AG09319 (cell line): ENCODE results near the gene FAAP20.

Experiments
- DNase-seq: peaks from one replicate; pipeline ENCODE4 v3.0.0-alpha.2; 2010; ENCODE audit warnings: low read depth; ENCODE audit errors: extremely low read depth
- TF ChIP-seq, protein P1 (sequence below): IDR thresholded peaks from 2 replicates; pipeline ENCODE4 v1.5.1; 2011; ENCODE audit warnings: low read depth, mild to moderate bottlenecking, inconsistent platforms, low read length, moderate library complexity

The FAAP20 gene

GRCh38 chr1:2157856-2158255 lies 36.7 kb downstream of the FAAP20 start:
- TF ChIP-seq, protein P1, sequence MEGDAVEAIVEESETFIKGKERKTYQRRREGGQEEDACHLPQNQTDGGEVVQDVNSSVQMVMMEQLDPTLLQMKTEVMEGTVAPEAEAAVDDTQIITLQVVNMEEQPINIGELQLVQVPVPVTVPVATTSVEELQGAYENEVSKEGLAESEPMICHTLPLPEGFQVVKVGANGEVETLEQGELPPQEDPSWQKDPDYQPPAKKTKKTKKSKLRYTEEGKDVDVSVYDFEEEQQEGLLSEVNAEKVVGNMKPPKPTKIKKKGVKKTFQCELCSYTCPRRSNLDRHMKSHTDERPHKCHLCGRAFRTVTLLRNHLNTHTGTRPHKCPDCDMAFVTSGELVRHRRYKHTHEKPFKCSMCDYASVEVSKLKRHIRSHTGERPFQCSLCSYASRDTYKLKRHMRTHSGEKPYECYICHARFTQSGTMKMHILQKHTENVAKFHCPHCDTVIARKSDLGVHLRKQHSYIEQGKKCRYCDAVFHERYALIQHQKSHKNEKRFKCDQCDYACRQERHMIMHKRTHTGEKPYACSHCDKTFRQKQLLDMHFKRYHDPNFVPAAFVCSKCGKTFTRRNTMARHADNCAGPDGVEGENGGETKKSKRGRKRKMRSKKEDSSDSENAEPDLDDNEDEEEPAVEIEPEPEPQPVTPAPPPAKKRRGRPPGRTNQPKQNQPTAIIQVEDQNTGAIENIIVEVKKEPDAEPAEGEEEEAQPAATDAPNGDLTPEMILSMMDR = no peak
- no peak for DNase-seq

GRCh38 chr1:2156866-2157265 lies 37.7 kb downstream of the FAAP20 start:
- no peak for DNase-seq
- TF ChIP-seq, protein P1 = no peak

GRCh38 chr1:2155788-2156187 lies 38.8 kb downstream of the FAAP20 start:
- DNase-seq = no peak
- TF ChIP-seq, protein P1 = no peak

DNA sequence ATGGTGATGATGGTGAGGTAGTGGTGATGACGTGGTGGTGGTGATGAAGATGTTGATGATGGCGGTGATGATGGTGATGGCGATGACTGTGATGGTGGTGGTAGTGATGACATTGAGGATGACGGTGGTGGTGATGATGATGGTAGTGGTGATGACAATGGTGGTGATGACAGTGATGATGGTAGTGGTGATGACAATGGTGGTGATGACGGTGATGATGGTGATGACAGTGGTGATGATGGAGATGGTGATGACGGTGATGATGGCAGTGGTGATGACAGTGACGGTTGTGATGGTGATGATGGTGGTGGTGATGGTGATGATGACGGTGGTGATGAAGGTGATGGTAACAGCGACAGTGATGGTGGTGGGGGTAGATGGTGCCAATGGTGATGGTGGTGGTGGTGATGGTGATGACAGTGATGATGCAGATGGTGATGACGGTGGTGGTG lies 39.4 kb downstream of the FAAP20 start:
- TF ChIP-seq, protein P1 = no peak
- no peak for DNase-seq

GRCh38 chr1:2154022-2154421 lies 40.5 kb downstream of the FAAP20 start:
- no peak for DNase-seq
- TF ChIP-seq, protein P1 = no peak

DNA sequence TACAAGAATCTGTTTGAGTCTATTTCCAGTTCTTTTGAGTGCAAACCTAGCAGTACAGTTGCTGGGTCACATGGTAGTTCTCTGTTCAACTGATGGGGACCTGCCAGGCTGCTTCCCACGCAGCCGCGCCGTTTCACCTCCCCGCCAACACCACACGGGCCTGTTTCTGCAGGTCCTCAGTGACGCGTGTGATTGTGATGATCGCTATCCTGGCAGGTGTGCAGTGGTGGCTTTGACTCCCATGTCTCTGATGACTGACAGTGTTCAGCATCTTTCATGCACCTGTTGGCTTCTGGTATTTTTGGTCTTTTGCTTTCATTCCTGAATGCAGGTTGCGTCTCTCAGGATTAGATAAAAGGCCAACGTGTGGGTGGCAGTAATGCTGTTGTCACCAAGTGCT lies 41.6 kb downstream of the FAAP20 start:
- TF ChIP-seq, protein P1 = no peak

DNA sequence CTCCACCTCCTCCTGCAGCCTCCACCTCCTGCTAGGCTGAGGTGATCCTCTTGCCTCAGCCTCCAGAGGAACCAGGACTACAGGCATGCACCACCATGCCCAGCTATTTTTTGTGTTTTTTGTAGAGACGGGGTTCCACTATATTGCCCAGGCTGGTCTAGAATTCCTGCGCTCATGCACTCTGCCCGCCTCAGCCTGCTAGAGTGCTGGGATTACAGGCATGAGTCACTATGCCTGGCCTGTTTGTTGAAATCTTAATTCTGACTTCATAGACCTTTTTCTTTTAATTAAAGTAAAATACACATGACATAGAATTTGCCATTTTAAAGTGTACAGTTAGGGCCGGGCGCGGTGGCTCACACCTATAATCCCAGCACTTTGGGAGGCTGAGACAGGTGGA lies 42.7 kb downstream of the FAAP20 start:
- TF ChIP-seq, protein P1 = no peak
- DNase-seq = no peak

More for the DNA sequence above, 41.6 kb downstream of the FAAP20 start:
- DNase-seq = no peak
